Adrenal gland (tissue), 5 donors: ENCODE measurements around the gene SLC1A2.

ENCODE experiments used
- CTCF ChIP-seq, 6 experiments: fragments of 450-650 bp in 4 of 6; fragments of 200-600 bp in 2 of 6; sonication (generic) in 1 of 6; IDR thresholded peaks; 1 replicate in 5 of 6; 2 replicates in 1 of 6; pipeline versions ENCODE4 v1.5.1 to v1.8.0; 2016 to 2021; ENCODE audit warnings: antibody characterized with exemption in 6 of 6, mild to moderate bottlenecking in 2 of 6, moderate library complexity in 1 of 6
- POLR2A ChIP-seq, 2 donors: fragments of 450-650 bp; IDR thresholded peaks; one replicate each; pipeline ENCODE4 v1.6.1; 2017; ENCODE audit warnings: antibody characterized with exemption in 2 of 2, mild to moderate bottlenecking in 2 of 2, moderate library complexity in 1 of 2
- donor health status: DM: no; HTN: no; CAD: no.

DNA sequence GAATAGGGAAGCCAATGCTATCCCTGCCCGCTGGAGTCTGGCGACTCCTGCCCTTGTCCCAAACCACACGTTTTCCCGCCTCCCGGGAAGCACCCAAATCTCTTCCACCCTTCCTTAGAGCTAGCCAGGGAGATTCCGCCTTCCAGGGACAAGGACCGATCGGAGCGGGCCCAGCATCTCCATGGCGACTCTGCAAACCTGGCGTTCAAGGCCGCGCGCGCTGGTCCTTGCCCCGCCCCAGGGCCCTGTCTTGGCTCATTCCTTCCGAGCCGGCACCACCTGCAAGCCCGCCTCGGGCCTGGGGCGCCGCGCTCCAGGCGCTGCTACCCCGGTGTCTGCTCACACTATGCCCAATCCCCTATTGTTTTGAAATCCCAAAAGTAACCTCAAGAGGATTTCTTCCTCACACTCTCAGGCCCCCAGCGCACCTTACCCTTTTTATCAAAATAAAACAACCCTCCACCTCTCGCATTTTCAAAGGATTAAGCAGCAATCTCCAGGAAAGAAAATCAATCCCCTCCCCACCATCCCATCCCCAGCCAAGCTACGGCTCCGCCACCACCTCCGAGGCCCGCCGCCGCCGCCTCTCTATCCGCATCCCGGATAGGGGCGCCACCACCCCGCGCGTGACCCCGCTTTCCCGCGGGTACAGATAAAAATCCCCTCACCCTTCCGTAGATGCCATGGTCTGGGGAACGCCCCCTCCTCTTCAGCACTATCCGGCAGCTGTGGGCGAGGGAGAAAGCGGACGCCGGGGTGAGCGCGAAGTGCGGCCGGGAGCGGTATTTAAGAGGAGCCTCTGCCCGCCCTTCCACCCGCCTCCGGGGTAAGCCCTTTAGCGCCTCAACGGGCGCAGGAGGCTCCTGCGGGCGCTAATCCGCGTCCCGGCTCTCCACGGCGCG, 825 bp downstream of the SLC1A2 start:
- TF ChIP-seq CTCF (IDR thresholded peaks at IDR 0.05) (no peak), POLR2A (IDR thresholded peaks at IDR 0.05) (no peak)
